ENCODE measurements around the gene FXYD6. TPM values are rescaled to one million over a fixed set of nuclear protein-coding genes. Genes with fewer than 3 reads are reported as not detected.

The FXYD6 gene
- total RNA-seq, 1 donor from 2014 or later: 95.6 TPM

GRCh38 chr11:117898059-117898458, 21.6 kb upstream of the FXYD6 start:
- Mint-ChIP-seq H3K27ac (no peak overlapping the region), H3K4me3 (no peak overlapping the region), H3K27me3 (ENCODE audit: insufficient read depth, low read depth) (peaks cover 8% of the 10 kb centered on the region), H3K4me1 (no peaks in the 10 kb centered on the region), H3K9me3 (no peaks in the 10 kb centered on the region), H3K36me3 (no peaks in the 10 kb centered on the region)
- no peak overlapping the region for H3K4me2 ChIP-seq
- no peaks in the 10 kb centered on the region for H3K36me3 ChIP-seq
- H4K20me1 ChIP-seq (ENCODE audit: low read depth): no peaks in the 10 kb centered on the region
- no peaks in the 10 kb centered on the region for H3K9me3 ChIP-seq (ENCODE audit: low read depth)
- no peak overlapping the region for H3K27ac ChIP-seq
- H2AFZ ChIP-seq (replicated peaks): no peak overlapping the region
- no peaks in the 10 kb centered on the region for H3K4me1 ChIP-seq
- DNase-seq (ENCODE audit: low spot score): no peak
- H3K27me3 ChIP-seq: peaks cover 9% of the 10 kb centered on the region
- no peak overlapping the region for H3K9ac ChIP-seq
- no peaks in the 10 kb centered on the region for H3F3A ChIP-seq (ENCODE audit: low read depth)
- no peak overlapping the region for H3K4me3 ChIP-seq
- no peak for TF ChIP-seq EZH2phosphoT487 (IDR thresholded peaks at IDR 0.05)
- TF ChIP-seq EZH2 (IDR thresholded peaks at IDR 0.05): no peak
- no peak for TF ChIP-seq CTCF (IDR thresholded peaks at IDR 0.05)
- H3K79me2 ChIP-seq (ENCODE audit: low read depth): no peaks in the 10 kb centered on the region

DNA sequence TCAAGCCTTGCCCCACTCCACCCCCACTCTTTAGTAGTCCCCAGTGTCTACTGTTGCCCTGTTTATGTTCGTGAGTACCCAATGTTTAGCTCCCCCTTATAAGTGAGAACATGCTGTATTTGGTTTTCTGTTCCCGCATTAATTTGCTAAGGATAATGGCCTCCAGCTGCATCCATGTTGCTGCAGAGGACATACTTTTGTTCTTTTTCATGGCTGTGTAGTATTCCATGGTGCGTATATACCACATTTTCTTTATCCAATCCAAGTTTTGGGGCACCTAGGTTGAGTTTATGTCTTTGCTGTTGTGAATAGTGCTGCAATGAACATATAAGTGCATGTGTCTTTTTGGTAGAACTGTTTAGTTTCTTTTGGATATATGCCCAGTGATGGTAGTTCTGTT, 16.2 kb upstream of the FXYD6 start:
- no peak overlapping the region for H3K9ac ChIP-seq
- Mint-ChIP-seq H3K27me3 (ENCODE audit: insufficient read depth, low read depth) (peaks cover 4% of the 10 kb centered on the region), H3K36me3 (no peaks in the 10 kb centered on the region), H3K4me3 (no peak overlapping the region), H3K27ac (no peak overlapping the region), H3K9me3 (peaks cover 5% of the 10 kb centered on the region), H3K4me1 (peaks cover 6% of the 10 kb centered on the region)
- TF ChIP-seq CTCF (IDR thresholded peaks at IDR 0.05) (no peak), EZH2phosphoT487 (IDR thresholded peaks at IDR 0.05) (no peak), EZH2 (IDR thresholded peaks at IDR 0.05) (no peak)
- no peak overlapping the region for H3K27ac ChIP-seq
- no peaks in the 10 kb centered on the region for H3F3A ChIP-seq (ENCODE audit: low read depth)
- H4K20me1 ChIP-seq (ENCODE audit: low read depth): no peaks in the 10 kb centered on the region
- no peak overlapping the region for H3K4me2 ChIP-seq
- no peak overlapping the region for H2AFZ ChIP-seq (replicated peaks)
- no peaks in the 10 kb centered on the region for H3K79me2 ChIP-seq (ENCODE audit: low read depth)
- peaks cover 9% of the 10 kb centered on the region for H3K27me3 ChIP-seq
- no peaks in the 10 kb centered on the region for H3K4me1 ChIP-seq
- DNase-seq (ENCODE audit: low spot score): no peak
- H3K36me3 ChIP-seq: no peaks in the 10 kb centered on the region
- no peak overlapping the region for H3K4me3 ChIP-seq
- H3K9me3 ChIP-seq (ENCODE audit: low read depth): no peaks in the 10 kb centered on the region

DNA sequence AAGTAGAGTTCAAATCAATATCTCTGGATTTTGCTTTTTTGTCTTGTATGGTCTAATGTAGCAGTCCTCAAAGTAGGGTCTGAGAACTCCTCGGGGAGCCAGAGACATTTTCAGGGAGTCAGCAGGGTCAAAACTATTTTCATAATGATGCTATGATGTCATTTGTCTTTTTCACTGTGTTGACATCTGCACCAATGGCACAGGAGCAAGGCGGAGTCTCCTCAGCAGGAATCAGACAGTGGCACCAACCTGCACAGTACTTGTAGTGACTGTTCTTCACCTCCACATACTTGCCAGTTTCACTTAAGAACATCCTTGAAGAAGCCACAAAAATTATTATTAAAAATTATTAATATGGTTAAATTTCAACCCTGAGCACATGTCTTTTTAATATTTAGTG, 14.9 kb upstream of the FXYD6 start:
- Mint-ChIP-seq H3K4me3 (no peak overlapping the region), H3K4me1 (peaks cover 10% of the 10 kb centered on the region)
- TF ChIP-seq EZH2phosphoT487 (IDR thresholded peaks at IDR 0.05): no peak

DNA sequence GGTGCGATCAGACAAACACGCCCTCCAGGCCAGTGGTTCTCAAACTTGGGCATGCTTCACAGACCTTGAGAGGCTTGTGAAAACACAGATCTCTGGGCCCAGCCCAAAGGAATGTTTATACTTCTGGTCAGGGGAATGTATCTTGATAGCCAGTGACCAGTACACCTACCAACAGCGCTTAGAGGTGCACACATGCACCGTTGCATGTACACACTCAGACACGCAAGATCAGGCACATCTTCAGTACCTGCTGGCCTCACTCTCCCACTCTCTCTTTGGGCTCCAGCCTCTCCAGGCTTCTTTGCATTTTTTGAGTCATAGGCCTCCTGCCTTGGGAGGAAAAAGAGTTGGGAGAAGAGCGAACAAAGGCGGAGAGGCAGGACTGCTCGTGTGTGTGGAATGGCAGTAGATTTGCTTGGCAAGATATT, 11.7 kb upstream of the FXYD6 start:
- H3K9me3 Mint-ChIP-seq: peaks cover 8% of the 10 kb centered on the region

More for the DNA sequence above, 14.9 kb upstream of the FXYD6 start:
- DNase-seq (ENCODE audit: low spot score): no peak
- H3K27me3 ChIP-seq: peaks cover 9% of the 10 kb centered on the region
- H3K36me3 Mint-ChIP-seq: no peaks in the 10 kb centered on the region
- H3K27me3 Mint-ChIP-seq (ENCODE audit: insufficient read depth, low read depth): peaks cover 4% of the 10 kb centered on the region
- H3K4me2 ChIP-seq: no peak overlapping the region
- H3K36me3 ChIP-seq: no peaks in the 10 kb centered on the region
- no peak overlapping the region for H3K4me3 ChIP-seq
- no peaks in the 10 kb centered on the region for H4K20me1 ChIP-seq (ENCODE audit: low read depth)
- H3K9ac ChIP-seq: no peak overlapping the region
- no peaks in the 10 kb centered on the region for H3K79me2 ChIP-seq (ENCODE audit: low read depth)
- H3F3A ChIP-seq (ENCODE audit: low read depth): no peaks in the 10 kb centered on the region
- no peak overlapping the region for H2AFZ ChIP-seq (replicated peaks)
- no peaks in the 10 kb centered on the region for H3K4me1 ChIP-seq
- no peaks in the 10 kb centered on the region for H3K9me3 ChIP-seq (ENCODE audit: low read depth)
- H3K27ac Mint-ChIP-seq: no peak overlapping the region
- H3K9me3 Mint-ChIP-seq: peaks cover 8% of the 10 kb centered on the region
- H3K27ac ChIP-seq: no peak overlapping the region

More for the DNA sequence above, 11.7 kb upstream of the FXYD6 start:
- H3K4me1 ChIP-seq: no peaks in the 10 kb centered on the region
- H3K4me3 ChIP-seq: no peak overlapping the region
- no peak overlapping the region for H3K9ac ChIP-seq
- Mint-ChIP-seq H3K4me1 (peaks cover 23% of the 10 kb centered on the region), H3K27ac (no peak overlapping the region), H3K27me3 (ENCODE audit: insufficient read depth, low read depth) (peaks cover 7% of the 10 kb centered on the region), H3K36me3 (no peaks in the 10 kb centered on the region), H3K4me3 (no peak overlapping the region)
- no peaks in the 10 kb centered on the region for H3F3A ChIP-seq (ENCODE audit: low read depth)
- H3K9me3 ChIP-seq (ENCODE audit: low read depth): no peaks in the 10 kb centered on the region
- H3K79me2 ChIP-seq (ENCODE audit: low read depth): no peaks in the 10 kb centered on the region
- no peak overlapping the region for H2AFZ ChIP-seq (replicated peaks)
- no peak overlapping the region for H3K27ac ChIP-seq
- H4K20me1 ChIP-seq (ENCODE audit: low read depth): no peaks in the 10 kb centered on the region
- no peaks in the 10 kb centered on the region for H3K27me3 ChIP-seq
- H3K36me3 ChIP-seq: no peaks in the 10 kb centered on the region
- H3K4me2 ChIP-seq: no peak overlapping the region
- TF ChIP-seq EZH2 (IDR thresholded peaks at IDR 0.05) (no peak), CTCF (IDR thresholded peaks at IDR 0.05) (no peak), EZH2phosphoT487 (IDR thresholded peaks at IDR 0.05) (no peak)
- no peak for DNase-seq (ENCODE audit: low spot score)

Measured in neural progenitor cell (in vitro differentiated cells).